ENCODE measurements around the gene ZNF827. TPM values are rescaled to one million over a fixed set of nuclear protein-coding genes. Genes with fewer than 3 reads are reported as not detected.

ZNF827 gene
- total and polyA plus RNA-seq, 10 donors: 3.3 to 31.6 (median 16.1) TPM

DNA sequence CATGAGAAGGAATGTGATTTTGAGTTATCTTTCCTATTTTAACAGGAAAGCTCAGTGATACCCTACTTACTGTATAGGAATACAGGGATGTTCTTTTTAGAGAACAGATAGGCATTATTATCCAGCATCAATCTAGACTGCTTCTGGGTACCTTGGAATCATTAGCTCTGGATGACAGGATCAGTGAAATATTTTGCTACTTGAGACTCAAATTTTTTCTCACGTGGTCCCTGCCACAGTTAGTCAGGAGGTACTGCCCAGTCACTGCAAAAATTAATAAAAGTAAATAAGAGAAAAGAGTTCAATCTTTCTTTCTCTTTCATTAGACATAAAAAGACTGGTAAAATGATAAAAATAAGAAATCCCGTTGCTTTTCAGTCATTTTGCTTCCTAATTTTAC lies 5.5 kb downstream of the ZNF827 start:
- Histone ChIP-seq H3K4me1 (peaks cover 4 to 56% (median 31%) of the 10 kb centered on the region in 6 donors), H3K36me3 (no peaks in the 10 kb centered on the region), H3K27ac (no peak overlapping the region), H3K9me3 (no peaks in the 10 kb centered on the region), H3K27me3 (replicated peaks in 1 of 7) (peaks cover 0 to 15% (median 0%) of the 10 kb centered on the region in 7 donors), H3K4me3 (no peak overlapping the region)
- no peak for TF ChIP-seq CTCF (IDR thresholded peaks at IDR 0.05 in 8 of 11, conservative IDR thresholded peaks at IDR 0.05 in 3 of 11)
- no peak for TF ChIP-seq POLR2AphosphoS5 (IDR thresholded peaks at IDR 0.05)
- no peak for TF ChIP-seq POLR2A (IDR thresholded peaks at IDR 0.05)
- intact Hi-C loops (cut with DNase I; ENCODE audit: low total_unique reads): no loop called here
- no peak for DNase-seq
- WGBS, 5 donors: 79 to 87% (median 84%) methylated on average over 2 of the region's 2 CpGs

DNA sequence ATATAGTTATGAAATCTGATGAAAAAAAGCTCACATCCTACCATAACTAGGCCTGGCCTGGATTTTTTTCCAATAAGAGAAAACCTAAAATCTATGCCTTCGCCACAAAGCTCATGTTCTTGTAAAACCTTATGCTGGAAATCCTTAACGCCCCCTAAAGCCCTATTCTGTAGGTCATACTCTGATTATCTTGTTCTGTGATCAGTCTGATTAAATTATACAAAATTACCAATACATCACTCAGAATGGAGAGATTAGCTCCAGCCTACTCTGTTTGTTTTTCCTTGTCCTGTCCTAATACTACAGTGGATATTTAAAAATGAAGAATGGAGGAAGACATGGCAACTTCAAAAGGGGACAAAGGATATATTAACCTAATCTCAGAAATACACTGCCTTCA lies 7.2 kb downstream of the ZNF827 start:
- intact Hi-C loops (cut with DNase I; ENCODE audit: low total_unique reads): no loop called here
- TF ChIP-seq POLR2AphosphoS5 (IDR thresholded peaks at IDR 0.05) (no peak), POLR2A (IDR thresholded peaks at IDR 0.05) (no peak), CTCF (IDR thresholded peaks at IDR 0.05 in 8 of 11, conservative IDR thresholded peaks at IDR 0.05 in 3 of 11) (no peak)
- 91 to 97% (median 96%) methylated on average over 2 of the region's 2 CpGs for WGBS, 5 donors

DNA sequence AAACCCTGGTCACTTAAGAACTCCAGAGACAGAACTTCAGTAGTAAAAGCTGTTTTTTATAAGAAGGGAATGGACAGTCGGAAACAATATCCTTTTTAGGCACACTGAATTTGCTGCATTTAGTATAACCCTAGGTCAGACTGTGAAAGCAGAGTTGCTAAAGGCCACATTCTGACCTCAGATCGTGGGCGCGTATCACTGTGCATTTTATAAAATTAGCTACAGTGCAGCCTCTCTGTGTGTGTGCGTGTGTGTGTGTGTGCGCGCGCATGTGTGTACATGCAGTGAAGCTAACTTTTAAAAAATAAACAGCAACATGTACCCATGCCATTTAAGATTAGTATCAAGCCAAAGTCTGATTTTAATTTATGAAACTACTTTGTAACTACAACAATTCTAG lies 8.0 kb downstream of the ZNF827 start:
- H3K36me3 ChIP-seq: no peaks in the 10 kb centered on the region
- H3K4me1 ChIP-seq: peaks cover 3 to 42% (median 24%) of the 10 kb centered on the region in 6 donors
- H3K27me3 ChIP-seq (replicated peaks in 1 of 7): no peaks in the 10 kb centered on the region
- WGBS, 5 donors: 77 to 87% (median 81%) methylated on average over 8 of the region's 8 CpGs
- H3K9me3 ChIP-seq: peaks cover 0 to 2% (median 0%) of the 10 kb centered on the region in 8 donors
- peak overlapping the region in 3 of 8 donors; percentile 31 to 46 (median 38) for H3K27ac ChIP-seq
- no peak for TF ChIP-seq CTCF (IDR thresholded peaks at IDR 0.05 in 8 of 11, conservative IDR thresholded peaks at IDR 0.05 in 3 of 11)
- no peak for TF ChIP-seq POLR2AphosphoS5 (IDR thresholded peaks at IDR 0.05)
- TF ChIP-seq POLR2A (IDR thresholded peaks at IDR 0.05): no peak
- DNase-seq: no peak
- H3K4me3 ChIP-seq: no peak overlapping the region
- intact Hi-C loops (cut with DNase I; ENCODE audit: low total_unique reads): no loop called here

More for the DNA sequence above, 7.2 kb downstream of the ZNF827 start:
- Histone ChIP-seq H3K36me3 (no peaks in the 10 kb centered on the region), H3K4me1 (peaks cover 4 to 50% (median 30%) of the 10 kb centered on the region in 6 donors), H3K27me3 (replicated peaks in 1 of 7) (peaks cover 0 to 3% (median 0%) of the 10 kb centered on the region in 7 donors), H3K9me3 (no peaks in the 10 kb centered on the region), H3K4me3 (no peak overlapping the region), H3K27ac (no peak overlapping the region)
- DNase-seq: no peak

GRCh38 chr4:145929415-145930178 lies 9.0 kb downstream of the ZNF827 start:
- Histone ChIP-seq H3K4me3 (no peak overlapping the region), H3K27ac (peak overlapping the region in 4 of 8 donors; percentile 30 to 46 (median 34)), H3K36me3 (no peaks in the 10 kb centered on the region), H3K4me1 (peaks cover 0 to 32% (median 14%) of the 10 kb centered on the region in 6 donors), H3K27me3 (replicated peaks in 1 of 7) (no peaks in the 10 kb centered on the region), H3K9me3 (peaks cover 0 to 11% (median 0%) of the 10 kb centered on the region in 8 donors)
- TF ChIP-seq CTCF (IDR thresholded peaks at IDR 0.05 in 8 of 11, conservative IDR thresholded peaks at IDR 0.05 in 3 of 11): no peak
- 60 to 69% (median 63%) methylated on average over 2 of the region's 2 CpGs for WGBS, 5 donors
- DNase-seq: no peak
- intact Hi-C loops (cut with DNase I; ENCODE audit: low total_unique reads): no loop called here

All from spleen (tissue), 11 donors.